Urothelium cell line (cell line): ENCODE results near the gene IKZF5.

Experiments
- DNase-seq: peaks from one replicate; pipeline ENCODE4 v3.0.0; 2011; ENCODE audit warnings: low spot score, mixed read lengths
- FAIRE-seq: peaks from 2 replicates; lab custom pipeline; 2011; peaks lifted over from hg19 to GRCh38; lab: Jason Lieb, UNC

The IKZF5 gene

GRCh38 chr10:122983898-122984297, 24.7 kb downstream of the IKZF5 start:
- FAIRE-seq (no peak), DNase-seq (no peak)

DNA sequence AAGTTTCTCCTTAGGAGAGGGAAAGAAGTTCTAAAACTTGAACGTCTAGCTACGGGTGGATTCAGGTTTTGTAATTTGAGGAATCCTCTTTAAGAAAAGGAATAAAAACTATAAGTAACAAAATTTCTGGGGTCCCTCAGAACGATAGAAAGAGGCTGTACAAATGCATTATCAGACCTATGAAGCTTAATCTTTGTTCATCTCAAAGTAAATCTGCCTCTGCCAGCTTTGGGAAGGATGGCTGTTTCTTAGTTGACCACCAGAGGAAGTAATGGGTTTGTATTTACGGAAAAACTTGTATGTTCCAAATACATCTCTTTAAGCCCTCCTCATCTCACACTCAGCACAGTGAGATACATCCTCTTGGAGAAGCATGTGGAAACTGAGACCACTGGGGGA, 27.5 kb downstream of the IKZF5 start:
- FAIRE-seq (no peak), DNase-seq (peak; percentile 46)

- DNase-seq = peak; percentile 95
Measured at GRCh38 chr10:122980209-122981065, 28.2 kb downstream of the IKZF5 start, which contains the start of gene PSTK. Gene PSTK, plus strand, starts transcription at chr10:122980401. Its CDS starts 79 bp downstream, at chr10:122980480.

DNA sequence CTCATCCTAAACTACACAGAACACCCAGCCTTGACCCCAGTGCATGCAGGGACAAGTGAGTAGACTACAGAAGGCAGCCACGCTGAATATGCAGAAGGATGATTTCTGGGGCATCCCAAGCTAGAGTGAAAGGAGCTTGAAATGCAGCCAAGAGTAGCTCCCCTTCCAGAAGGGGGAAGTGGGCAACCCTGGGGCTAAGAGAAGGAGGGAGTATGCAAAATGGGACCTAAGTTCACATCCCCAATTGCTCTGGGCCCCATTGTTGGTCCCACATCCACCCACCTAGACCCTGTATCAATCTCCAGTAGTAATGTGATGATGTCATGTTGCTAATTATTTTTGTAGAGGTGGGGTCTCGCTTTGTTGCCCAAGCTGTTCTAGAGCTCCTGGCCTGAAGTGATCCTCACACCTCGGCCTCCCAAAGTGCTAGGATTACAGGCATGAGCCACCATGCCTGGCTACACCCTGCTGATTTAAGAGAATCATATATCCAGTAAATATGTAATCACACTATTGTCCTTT, 34.0 kb downstream of the IKZF5 start:
- FAIRE-seq = no peak

More at GRCh38 chr10:122980209-122981065, 28.2 kb downstream of the IKZF5 start, which contains the start of gene PSTK:
- peak; percentile 52 for FAIRE-seq

DNA sequence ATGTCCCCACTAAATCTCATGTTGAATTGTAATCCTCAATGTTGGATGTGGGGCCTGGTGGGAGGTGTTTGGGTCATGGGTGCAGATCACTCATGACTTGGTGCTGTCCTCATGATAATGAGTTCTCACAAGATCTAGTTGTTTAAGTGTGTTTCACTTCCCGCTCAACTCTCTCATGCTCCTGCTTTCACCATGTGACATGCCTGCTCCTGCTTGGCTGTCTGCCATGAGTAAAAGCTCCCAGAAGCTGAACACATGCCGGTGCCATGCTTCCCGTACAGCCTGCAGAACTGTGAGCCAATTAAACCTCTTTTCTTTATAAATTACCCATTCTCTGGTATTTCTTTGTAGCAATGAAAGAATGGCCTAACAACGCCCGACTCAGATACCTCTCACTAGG, 34.6 kb downstream of the IKZF5 start:
- DNase-seq = no peak
- no peak for FAIRE-seq

More for the DNA sequence above, 34.0 kb downstream of the IKZF5 start:
- no peak for DNase-seq

- DNase-seq (no peak), FAIRE-seq (no peak)
Measured at GRCh38 chr10:122968698-122969097, 39.9 kb downstream of the IKZF5 start.

DNA sequence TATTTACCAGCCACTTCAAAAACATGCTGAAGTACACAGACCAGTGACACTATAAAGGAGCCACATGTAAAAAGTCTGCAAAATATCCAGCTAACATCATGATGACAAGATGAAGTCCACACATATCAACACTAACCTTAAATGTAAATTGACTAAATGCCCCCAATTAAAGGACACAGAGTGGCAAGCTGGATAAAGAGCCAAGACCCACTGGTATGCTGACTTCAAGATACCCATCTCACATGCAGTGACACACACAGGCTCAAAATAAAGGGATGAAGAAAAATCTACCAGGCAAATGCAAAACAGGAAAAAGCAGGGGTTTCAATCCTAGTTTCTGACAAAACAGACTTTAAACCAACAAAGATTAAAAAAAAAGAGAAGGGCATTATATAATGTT, 41.7 kb downstream of the IKZF5 start:
- DNase-seq (no peak), FAIRE-seq (no peak)

GRCh38 chr10:122962405-122962804, 46.2 kb downstream of the IKZF5 start:
- no peak for FAIRE-seq
- DNase-seq = no peak

GRCh38 chr10:122957474-122957873, 51.1 kb downstream of the IKZF5 start:
- no peak for FAIRE-seq
- DNase-seq = no peak

- no peak for DNase-seq
- FAIRE-seq = no peak
Measured at GRCh38 chr10:122955892-122956291, 52.7 kb downstream of the IKZF5 start.

DNA sequence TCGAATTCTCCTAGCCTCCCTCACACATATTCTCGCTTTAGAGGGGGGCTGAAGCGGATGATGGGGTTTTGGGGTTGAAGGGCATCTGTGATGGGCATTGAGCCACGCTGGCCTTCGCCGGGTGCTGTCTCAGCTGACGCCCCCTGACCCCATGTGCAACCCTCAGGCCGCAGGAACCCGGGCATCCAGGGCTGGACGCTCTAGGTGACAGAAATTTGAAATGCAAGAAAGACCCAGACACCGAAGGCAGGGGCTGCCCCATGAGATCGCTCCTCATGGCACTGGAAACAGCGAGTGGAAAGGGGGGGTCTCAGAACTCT, 53.9 kb downstream of the IKZF5 start:
- no peak for FAIRE-seq

GRCh38 chr10:122953902-122954730, 54.5 kb downstream of the IKZF5 start, which contains the start of gene C10orf88:
Gene C10orf88, minus strand, starts transcription at chr10:122954227. Its CDS starts 49 bp downstream, at chr10:122954178.
- peak; percentile 63 for FAIRE-seq
- DNase-seq = peak; percentile 97

More for the DNA sequence above, 53.9 kb downstream of the IKZF5 start:
- DNase-seq = no peak

DNA sequence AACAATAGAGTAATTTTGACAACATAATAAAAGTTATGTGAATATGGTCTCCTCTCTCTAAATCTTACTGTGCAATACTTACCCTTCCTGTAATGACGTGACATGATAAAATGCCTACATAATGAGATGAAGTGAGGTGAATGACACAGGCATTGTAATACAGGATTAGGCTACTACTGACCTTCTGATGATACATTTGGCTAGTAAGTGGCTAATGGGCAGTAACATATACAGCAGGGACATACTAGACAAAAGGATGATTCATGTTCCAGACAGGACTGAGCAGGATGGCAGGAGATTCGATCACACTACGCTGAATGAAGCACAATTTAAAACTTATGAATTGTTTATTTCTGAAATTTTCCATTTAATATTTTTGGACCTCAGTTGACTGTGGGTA, 59.3 kb downstream of the IKZF5 start:
- FAIRE-seq (no peak), DNase-seq (no peak)
